SHP77 treated with DMSO at 0.1 percent for 48 hours (cell line): Measurements from ENCODE around the gene PROZ.
"Not testable (repeated sequence)": the region's sequence is repeated elsewhere in the genome, so short reads cannot be mapped to it uniquely, and the experiment has no call there.

Experiments
- DNase-seq: peaks from one replicate; lab custom pipeline; 2025; lab: John Stamatoyannopoulos, UW

Gene PROZ

GRCh38 chr13:113157929-113158747 lies at the start of gene PROZ:
PROZ (plus strand) TSS chr13:113158648; CDS start chr13:113158661, 13 bp downstream.
- no peak for DNase-seq

GRCh38 chr13:113109151-113110047 lies 49.0 kb upstream of the PROZ start:
- DNase-seq = no peak

- DNase-seq = no peak
Measured at GRCh38 chr13:113110048-113110851, 48.2 kb upstream of the PROZ start.

- no peak for DNase-seq
Measured at GRCh38 chr13:113110852-113111315, 47.6 kb upstream of the PROZ start.

- not testable (repeated sequence) for DNase-seq
Measured at GRCh38 chr13:113111821-113112220, 46.6 kb upstream of the PROZ start.

GRCh38 chr13:113112475-113112874 lies 46.0 kb upstream of the PROZ start:
- not testable (repeated sequence) for DNase-seq

- DNase-seq = no peak
Measured at GRCh38 chr13:113112893-113113845, 45.3 kb upstream of the PROZ start.

- no peak for DNase-seq
Measured at GRCh38 chr13:113113846-113114271, 44.6 kb upstream of the PROZ start.

- no peak for DNase-seq
Measured at GRCh38 chr13:113114511-113115362, 43.7 kb upstream of the PROZ start.

- DNase-seq = no peak
Measured at GRCh38 chr13:113115363-113116205, 42.9 kb upstream of the PROZ start.

- no peak for DNase-seq
Measured at GRCh38 chr13:113116206-113116800, 42.1 kb upstream of the PROZ start.

GRCh38 chr13:113116871-113117271 lies 41.6 kb upstream of the PROZ start:
- DNase-seq = no peak

GRCh38 chr13:113117335-113117872 lies 41.0 kb upstream of the PROZ start:
- no peak for DNase-seq

GRCh38 chr13:113117911-113118260 lies 40.6 kb upstream of the PROZ start:
- no peak for DNase-seq

- no peak for DNase-seq
Measured at GRCh38 chr13:113118261-113119021, 40.0 kb upstream of the PROZ start.

- DNase-seq = no peak
Measured at GRCh38 chr13:113119166-113119821, 39.2 kb upstream of the PROZ start.

GRCh38 chr13:113119822-113120189 lies 38.6 kb upstream of the PROZ start:
- DNase-seq = no peak
